B cell (primary cell): Measurements from ENCODE around the gene DR1. TPM values are rescaled to one million over a fixed set of nuclear protein-coding genes. Genes with fewer than 3 reads are reported as not detected.

Experiments
- ATAC-seq: fragments of 200-7000 bp; cut with Tn5 transposase; one replicate; pipeline ENCODE4 v1.10.0; 2021; ENCODE audit warnings: low read depth, mild to moderate bottlenecking, moderate number of reproducible peaks, moderate library complexity
- CTCF ChIA-PET: fragments of 350-600 bp; sonication (Branson Sonifier 250); formaldehyde crosslinking; loops from one replicate; lab custom pipeline; 2021; ENCODE audit warnings: antibody characterized with exemption, inconsistent platforms; lab: Charles Lee
- POLR2A ChIA-PET: fragments of 350-600 bp; sonication (Branson Sonifier 250); formaldehyde crosslinking; loops from one replicate; lab custom pipeline; 2021; ENCODE audit warnings: antibody characterized with exemption; lab: Charles Lee
- DNase-seq: peaks from one replicate; pipeline ENCODE4 v3.0.0; 2013
- H2AFZ ChIP-seq: 2 replicates; pipeline ENCODE4 v1.6.1; 2012; ENCODE audit warnings: mild to moderate bottlenecking, low read depth, low read length; ENCODE audit not compliant: insufficient read depth, poor library complexity, severe bottlenecking
- H3K27ac ChIP-seq, 2 donors: 1 replicate in 1 of 2; 2 replicates in 1 of 2; pipeline ENCODE4 v1.5.1; 2012 to 2013; ENCODE audit warnings: low read length in 2 of 2, mild to moderate bottlenecking in 2 of 2, moderate library complexity in 1 of 2
- H3K27me3 ChIP-seq, 4 experiments: fragments of 200-600 bp in 1 of 4; sonication (generic) in 1 of 4; replicated peaks in 1 of 4; 1 replicate in 2 of 4; 2 replicates in 2 of 4; pipeline versions ENCODE4 v1.6.1 to v1.7.0; 2013 to 2016; ENCODE audit warnings: low read length in 3 of 4, mild to moderate bottlenecking in 2 of 4, mixed read lengths in 1 of 4, moderate library complexity in 1 of 4; ENCODE audit not compliant: insufficient read depth in 4 of 4, control insufficient read depth in 3 of 4; ENCODE audit errors: control extremely low read depth in 1 of 4
- H3K36me3 ChIP-seq, 2 experiments: replicated peaks in 1 of 2; 1 replicate in 1 of 2; 2 replicates in 1 of 2; pipeline versions ENCODE4 v1.6.1 to v1.7.1; 2013; ENCODE audit warnings: low read length in 1 of 2; ENCODE audit not compliant: insufficient read depth in 2 of 2, control insufficient read depth in 1 of 2; ENCODE audit errors: control extremely low read depth in 1 of 2, extremely low read depth in 1 of 2
- H3K4me1 ChIP-seq, 2 donors: fragments of 200-600 bp in 1 of 2; sonication (generic) in 1 of 2; 1 replicate in 1 of 2; 2 replicates in 1 of 2; pipeline versions ENCODE4 v1.5.1 to v1.6.1; 2013 to 2017; ENCODE audit warnings: low read length in 2 of 2; ENCODE audit not compliant: control insufficient read depth in 2 of 2, insufficient read depth in 2 of 2
- H3K4me2 ChIP-seq: replicated peaks from 2 replicates; pipeline ENCODE3; 2012; ENCODE audit warnings: mild to moderate bottlenecking, low read depth, low read length; ENCODE audit not compliant: poor library complexity, severe bottlenecking
- H3K4me3 ChIP-seq, 5 experiments: fragments of 200-600 bp in 1 of 5; sonication (generic) in 1 of 5; 1 replicate in 3 of 5; 2 replicates in 2 of 5; pipeline versions ENCODE4 v1.5.1 to v1.7.0; 2011 to 2016; ENCODE audit warnings: low read length in 4 of 5, mild to moderate bottlenecking in 4 of 5, low read depth in 2 of 5, control low read depth in 1 of 5, moderate library complexity in 1 of 5; ENCODE audit not compliant: insufficient read depth in 1 of 5; ENCODE audit errors: control extremely low read depth in 1 of 5, extremely low read depth in 1 of 5
- H3K79me2 ChIP-seq: fragments of 200-600 bp; sonication (generic); one replicate; pipeline ENCODE4 v1.6.0; 2016; ENCODE audit warnings: low read length; ENCODE audit not compliant: control insufficient read depth, insufficient read depth
- H3K9ac ChIP-seq: fragments of 200-600 bp; sonication (generic); 2 replicates; pipeline ENCODE4 v1.6.1; 2017; ENCODE audit warnings: mild to moderate bottlenecking, low read length, moderate library complexity
- H3K9me3 ChIP-seq, 3 donors: one replicate each; pipeline versions ENCODE4 v1.6.1 to v1.7.1; 2013; ENCODE audit warnings: low read length in 2 of 3; ENCODE audit not compliant: control insufficient read depth in 2 of 3, insufficient read depth in 1 of 3; ENCODE audit errors: control extremely low read depth in 1 of 3
- H4K20me1 ChIP-seq: 2 replicates; pipeline ENCODE4 v1.6.0; 2012; ENCODE audit warnings: mild to moderate bottlenecking, low read length; ENCODE audit not compliant: insufficient read depth, control insufficient read depth, poor library complexity, severe bottlenecking
- H3K27ac Mint-ChIP-seq: one replicate; pipeline ENCODE4 v1.8.0; 2021; ENCODE audit warnings: mixed read lengths
- H3K27me3 Mint-ChIP-seq: one replicate; pipeline ENCODE4 v1.8.0; 2021; ENCODE audit warnings: mixed read lengths
- H3K4me1 Mint-ChIP-seq: one replicate; pipeline ENCODE4 v1.8.0; 2021; ENCODE audit warnings: mixed read lengths
- H3K4me3 Mint-ChIP-seq: one replicate; pipeline ENCODE4 v1.8.0; 2021; ENCODE audit warnings: mixed read lengths
- H3K9me3 Mint-ChIP-seq: one replicate; pipeline ENCODE4 v1.8.0; 2022; ENCODE audit warnings: mixed read lengths; ENCODE audit not compliant: insufficient read depth
- EZH2 ChIP-seq: IDR thresholded peaks from 2 replicates; pipeline ENCODE4 v1.6.1; 2012; ENCODE audit warnings: borderline replicate concordance, low read depth, mild to moderate bottlenecking, moderate library complexity, low read length; ENCODE audit not compliant: insufficient read depth, poor library complexity, severe bottlenecking
- WGBS: methylation state at CpG from one replicate; pipeline ENCODE4 v1.1.5; 2013; ENCODE audit warnings: missing lambda C conversion rate; ENCODE audit not compliant: insufficient coverage; 5-methylcytosine and 5-hydroxymethylcytosine counted together
- intact Hi-C: fragments of 100-400 bp; cut with micrococcal nuclease; formaldehyde crosslinking; loops from one replicate; pipeline ENCODE4 v1.10.0; 2022
- polyA plus RNA-seq: library from polyadenylated mRNA; depleted of rRNA; stranded (reverse); fragments of >200 nt; gene quantifications from 2 replicates; pipeline ENCODE4 v1.2.3, GENCODE V29; 2012
- total RNA-seq, 2 donors: library from RNA; stranded (reverse); fragments of 120-200 nt in 1 of 2; gene quantifications; 1 replicate in 1 of 2; 2 replicates in 1 of 2; pipeline versions ENCODE4 v1.2.3 to v1.2.4, GENCODE V29; 2013 to 2022
- TF ChIP-seq, protein P1 (sequence below): fragments of 200-600 bp; IDR thresholded peaks from one replicate; pipeline ENCODE4 v1.8.0; 2022; ENCODE audit warnings: antibody characterized with exemption, mild to moderate bottlenecking

Gene DR1
- total and polyA plus RNA-seq, 2 donors (not counting 1 experiment from before 2014, with no cell fraction given) = 11.4 to 69.2 TPM

DNA sequence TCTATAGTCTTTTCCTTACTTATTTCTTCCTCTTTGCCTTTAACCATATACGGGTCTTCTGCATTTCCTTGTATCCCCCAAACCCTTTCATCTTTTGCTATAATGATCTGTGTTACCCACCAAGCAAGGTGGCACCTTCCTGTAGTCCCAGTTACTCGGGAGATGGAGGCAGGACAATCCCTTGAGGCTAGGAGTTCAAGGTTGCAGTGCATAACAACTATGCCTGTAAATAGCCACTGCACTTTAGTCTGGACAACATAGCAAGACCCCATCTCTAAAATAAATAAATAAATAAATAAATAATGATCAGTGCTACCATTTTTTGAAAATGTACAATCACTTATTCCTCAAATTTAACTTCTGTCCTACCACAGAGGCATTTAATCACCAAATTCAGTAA lies 11.5 kb downstream of the DR1 start:
- Histone ChIP-seq H3K9me3 (no peaks in the 10 kb centered on the region), H3K36me3 (peaks cover 10 to 67% of the 10 kb centered on the region in 2 experiments), H4K20me1 (peaks cover 47% of the 10 kb centered on the region), H3K9ac (no peak overlapping the region), H3K4me3 (no peak overlapping the region), H2AFZ (no peak overlapping the region), H3K79me2 (peaks cover 66% of the 10 kb centered on the region), H3K27me3 (no peaks in the 10 kb centered on the region), H3K4me1 (no peaks in the 10 kb centered on the region), H3K4me2 (no peak overlapping the region), H3K27ac (no peak overlapping the region)
- 100% methylated on average over 1 of the region's 2 CpGs for WGBS
- Mint-ChIP-seq H3K4me1 (peaks cover 42% of the 10 kb centered on the region), H3K9me3 (no peaks in the 10 kb centered on the region), H3K27me3 (no peaks in the 10 kb centered on the region), H3K4me3 (no peak overlapping the region), H3K27ac (no peak overlapping the region)
- ATAC-seq (no peak), DNase-seq (no peak)
- POLR2A ChIA-PET = no interaction called here
- CTCF ChIA-PET = interaction anchor here (1.5 kb wide), 1 partner anchor 53 kb away, joined by 4 read pairs; no protein-coding TSS in a partner anchor
- TF ChIP-seq, protein P1, sequence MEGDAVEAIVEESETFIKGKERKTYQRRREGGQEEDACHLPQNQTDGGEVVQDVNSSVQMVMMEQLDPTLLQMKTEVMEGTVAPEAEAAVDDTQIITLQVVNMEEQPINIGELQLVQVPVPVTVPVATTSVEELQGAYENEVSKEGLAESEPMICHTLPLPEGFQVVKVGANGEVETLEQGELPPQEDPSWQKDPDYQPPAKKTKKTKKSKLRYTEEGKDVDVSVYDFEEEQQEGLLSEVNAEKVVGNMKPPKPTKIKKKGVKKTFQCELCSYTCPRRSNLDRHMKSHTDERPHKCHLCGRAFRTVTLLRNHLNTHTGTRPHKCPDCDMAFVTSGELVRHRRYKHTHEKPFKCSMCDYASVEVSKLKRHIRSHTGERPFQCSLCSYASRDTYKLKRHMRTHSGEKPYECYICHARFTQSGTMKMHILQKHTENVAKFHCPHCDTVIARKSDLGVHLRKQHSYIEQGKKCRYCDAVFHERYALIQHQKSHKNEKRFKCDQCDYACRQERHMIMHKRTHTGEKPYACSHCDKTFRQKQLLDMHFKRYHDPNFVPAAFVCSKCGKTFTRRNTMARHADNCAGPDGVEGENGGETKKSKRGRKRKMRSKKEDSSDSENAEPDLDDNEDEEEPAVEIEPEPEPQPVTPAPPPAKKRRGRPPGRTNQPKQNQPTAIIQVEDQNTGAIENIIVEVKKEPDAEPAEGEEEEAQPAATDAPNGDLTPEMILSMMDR = no peak
- no peak for TF ChIP-seq EZH2
- intact Hi-C loops = no loop called here

DNA sequence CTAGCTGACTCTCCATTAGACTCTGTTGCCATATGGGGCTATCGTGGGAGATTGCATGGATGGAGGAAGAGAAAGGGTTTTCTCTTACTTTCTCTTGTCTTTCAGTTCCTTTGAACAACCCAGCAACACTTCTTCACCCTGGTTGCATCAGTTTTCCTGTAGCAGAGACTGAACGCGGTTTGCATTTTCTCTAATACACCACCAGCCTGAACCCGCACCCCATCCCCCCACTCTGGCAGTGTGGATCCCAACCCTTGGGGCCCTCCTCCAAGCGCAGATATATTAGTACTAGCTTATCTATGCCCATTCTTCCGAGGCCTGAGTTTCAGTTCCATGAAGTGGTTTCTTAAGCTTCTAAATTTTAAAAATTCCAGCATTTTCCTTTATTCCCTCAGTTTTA lies 12.6 kb downstream of the DR1 start:
- Histone ChIP-seq H3K9ac (no peak overlapping the region), H3K4me3 (no peak overlapping the region), H3K36me3 (peaks cover 10 to 75% of the 10 kb centered on the region in 2 experiments), H3K4me2 (no peak overlapping the region), H3K4me1 (no peaks in the 10 kb centered on the region), H2AFZ (no peak overlapping the region), H3K27ac (no peak overlapping the region), H3K27me3 (no peaks in the 10 kb centered on the region), H4K20me1 (peaks cover 47% of the 10 kb centered on the region), H3K79me2 (peaks cover 56% of the 10 kb centered on the region), H3K9me3 (no peaks in the 10 kb centered on the region)
- 94% methylated on average over 4 of the region's 6 CpGs for WGBS
- ChIA-PET CTCF (interaction anchor here (1.5 kb wide), 1 partner anchor 54 kb away, joined by 4 read pairs; no protein-coding TSS in a partner anchor), POLR2A (no interaction called here)
- H3K27ac Mint-ChIP-seq = no peak overlapping the region
- intact Hi-C loops = no loop called here
- ATAC-seq = no peak
- TF ChIP-seq EZH2 = no peak
- TF ChIP-seq, protein P1 = no peak
- H3K4me3 Mint-ChIP-seq = no peak overlapping the region
- no peaks in the 10 kb centered on the region for H3K9me3 Mint-ChIP-seq
- H3K4me1 Mint-ChIP-seq = peaks cover 36% of the 10 kb centered on the region
- H3K27me3 Mint-ChIP-seq = no peaks in the 10 kb centered on the region
- no peak for DNase-seq
